ENCODE results near the gene WDR70.

GRCh38 chr5:37400501-37400900, 21.4 kb downstream of the WDR70 start:
- TF ChIP-seq ZNF232 (CRISPR knock-in tag; IDR thresholded peaks at IDR 0.05) (no peak), ELF4 (CRISPR knock-in tag; IDR thresholded peaks at IDR 0.05; ENCODE audit: low read depth) (no peak), ETV6 (CRISPR knock-in tag; IDR thresholded peaks at IDR 0.05) (no peak), JUN (CRISPR knock-in tag; IDR thresholded peaks at IDR 0.05) (no peak), USF2 (CRISPR knock-in tag; IDR thresholded peaks at IDR 0.05) (no peak), E2F1 (CRISPR knock-in tag; IDR thresholded peaks at IDR 0.05) (no peak)

Measured in WTC11 (cell line).